ENCODE data around the gene SH2D2A. TPM values are rescaled to one million over a fixed set of nuclear protein-coding genes. Genes with fewer than 3 reads are reported as not detected.
A peak's percentile ranks its signal among the peaks of the same experiment; 100 is the strongest.

Gene SH2D2A
- total and polyA plus RNA-seq, 9 of the 15 experiments (the other 6 are each of a cell fraction or from before 2014, with no cell fraction given): 0.89 to 33.6 (median 6.9) TPM

DNA sequence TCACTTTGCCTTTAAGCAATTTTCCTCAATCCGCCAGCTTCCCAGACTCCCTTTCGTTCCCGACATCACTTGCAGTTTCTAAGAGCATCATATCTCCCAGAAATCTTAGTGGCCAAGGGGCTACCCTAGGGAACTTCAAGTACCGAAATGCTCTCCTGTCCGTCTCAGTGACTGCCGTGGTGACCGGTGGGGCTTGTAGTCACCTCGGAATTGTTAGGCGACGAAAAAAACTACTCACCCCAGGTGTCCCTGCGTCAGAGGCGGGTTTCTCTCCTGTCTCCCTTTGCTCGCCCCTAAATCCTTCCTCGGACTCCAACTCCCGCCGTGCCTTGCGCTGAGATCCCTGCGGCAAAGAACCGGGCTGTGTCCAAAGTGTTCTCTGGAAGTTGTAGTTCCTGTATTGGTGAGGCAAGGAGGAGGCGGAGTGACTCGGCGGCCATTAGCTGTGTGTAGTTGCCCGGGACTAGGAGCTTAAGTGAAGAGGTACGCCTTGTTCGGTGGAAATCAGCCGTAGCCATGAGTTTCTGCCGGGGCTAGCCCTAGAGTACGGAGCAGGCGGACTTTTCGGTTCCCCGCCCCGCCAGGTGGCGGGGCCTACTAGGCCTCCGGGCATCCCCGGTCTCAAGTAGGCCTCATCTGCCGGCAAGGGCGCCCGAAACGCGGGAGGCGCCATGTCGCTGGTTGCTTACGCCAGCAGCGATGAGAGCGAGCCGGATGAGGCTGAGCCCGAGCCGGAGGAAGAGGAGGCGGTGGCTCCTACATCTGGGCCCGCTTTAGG lies 49.4 kb downstream of the SH2D2A start, which contains the start of gene PRCC (continued):
- TF ChIP-seq E4F1 (CRISPR knock-in tag; IDR thresholded peaks at IDR 0.05; ENCODE audit: borderline replicate concordance) (no peak), CTCF (IDR thresholded peaks at IDR 0.05 in 2 of 3, conservative IDR thresholded peaks at IDR 0.05 in 1 of 3; ENCODE audit: insufficient read depth in 2 of 3, low read depth in 1 of 3, low read length in 3 of 3) (peak in 1 of 3 experiments; percentile 19; a peak in 2 of 6 replicates), ZNF408 (CRISPR knock-in tag; IDR thresholded peaks at IDR 0.05; ENCODE audit: low read depth) (no peak), ETV5 (CRISPR knock-in tag; IDR thresholded peaks at IDR 0.05; ENCODE audit: low read depth) (peak; percentile 62), BHLHE40 (IDR thresholded peaks at IDR 0.05; ENCODE audit: low read length) (no peak; the same call in 1 of the 2 replicates), ZKSCAN8 (CRISPR knock-in tag; IDR thresholded peaks at IDR 0.05) (peak; percentile 79; the same call in 1 of the 2 replicates), ZNF311 (CRISPR knock-in tag; IDR thresholded peaks at IDR 0.05) (peak; percentile 77), PYGO2 (tag; IDR thresholded peaks at IDR 0.05) (no peak), HEY1 (CRISPR knock-in tag; IDR thresholded peaks at IDR 0.05; ENCODE audit: borderline replicate concordance) (no peak), CBX8 (IDR thresholded peaks at IDR 0.05; ENCODE audit: borderline replicate concordance, extremely low read depth, low read depth, low read length, poor library complexity, severe bottlenecking) (no peak), SMARCA4 (IDR thresholded peaks at IDR 0.05) (no peak), KLF6 (CRISPR knock-in tag; IDR thresholded peaks at IDR 0.05; ENCODE audit: borderline replicate concordance) (peak; percentile 67; the same call in 1 of the 2 replicates), MEF2D (tag; conservative IDR thresholded peaks at IDR 0.05; ENCODE audit: low read depth) (no peak; the same call in none of the 2 replicates), HIVEP1 (CRISPR knock-in tag; IDR thresholded peaks at IDR 0.05) (no peak), HSF4 (CRISPR knock-in tag; IDR thresholded peaks at IDR 0.05; ENCODE audit: borderline replicate concordance) (no peak), RBM14 (IDR thresholded peaks at IDR 0.05; ENCODE audit: borderline replicate concordance, insufficient read depth, low read depth, low read length) (no peak), KAT2B (IDR thresholded peaks at IDR 0.05; ENCODE audit: low read depth, low read length) (peak; percentile 16)
- TF ChIP-seq, protein P1, sequence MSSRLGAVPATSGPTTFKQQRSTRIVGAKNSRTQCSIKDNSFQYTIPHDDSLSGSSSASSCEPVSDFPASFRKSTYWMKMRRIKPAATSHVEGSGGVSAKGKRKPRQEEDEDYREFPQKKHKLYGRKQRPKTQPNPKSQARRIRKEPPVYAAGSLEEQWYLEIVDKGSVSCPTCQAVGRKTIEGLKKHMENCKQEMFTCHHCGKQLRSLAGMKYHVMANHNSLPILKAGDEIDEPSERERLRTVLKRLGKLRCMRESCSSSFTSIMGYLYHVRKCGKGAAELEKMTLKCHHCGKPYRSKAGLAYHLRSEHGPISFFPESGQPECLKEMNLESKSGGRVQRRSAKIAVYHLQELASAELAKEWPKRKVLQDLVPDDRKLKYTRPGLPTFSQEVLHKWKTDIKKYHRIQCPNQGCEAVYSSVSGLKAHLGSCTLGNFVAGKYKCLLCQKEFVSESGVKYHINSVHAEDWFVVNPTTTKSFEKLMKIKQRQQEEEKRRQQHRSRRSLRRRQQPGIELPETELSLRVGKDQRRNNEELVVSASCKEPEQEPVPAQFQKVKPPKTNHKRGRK (tag; IDR thresholded peaks at IDR 0.05): no peak
- TF ChIP-seq, protein P2, sequence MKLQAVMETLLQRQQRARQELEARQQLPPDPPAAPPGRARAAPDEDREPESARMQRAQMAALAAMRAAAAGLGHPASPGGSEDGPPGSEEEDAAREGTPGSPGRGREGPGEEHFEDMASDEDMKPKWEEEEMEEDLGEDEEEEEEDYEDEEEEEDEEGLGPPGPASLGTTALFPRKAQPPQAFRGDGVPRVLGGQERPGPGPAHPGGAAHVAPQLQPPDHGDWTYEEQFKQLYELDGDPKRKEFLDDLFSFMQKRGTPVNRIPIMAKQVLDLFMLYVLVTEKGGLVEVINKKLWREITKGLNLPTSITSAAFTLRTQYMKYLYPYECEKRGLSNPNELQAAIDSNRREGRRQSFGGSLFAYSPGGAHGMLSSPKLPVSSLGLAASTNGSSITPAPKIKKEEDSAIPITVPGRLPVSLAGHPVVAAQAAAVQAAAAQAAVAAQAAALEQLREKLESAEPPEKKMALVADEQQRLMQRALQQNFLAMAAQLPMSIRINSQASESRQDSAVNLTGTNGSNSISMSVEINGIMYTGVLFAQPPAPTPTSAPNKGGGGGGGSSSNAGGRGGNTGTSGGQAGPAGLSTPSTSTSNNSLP (IDR thresholded peaks at IDR 0.05; ENCODE audit: borderline replicate concordance, low read depth, low read length): no peak

Data from K562 (cell line).